Testis (tissue), 2 donors: ENCODE data around the gene ALDH2.
"Not testable (repeated sequence)": the region's sequence is repeated elsewhere in the genome, so short reads cannot be mapped to it uniquely, and the experiment has no call there.

Source experiments
- CTCF ChIP-seq, 3 experiments: fragments of 450-650 bp in 2 of 3; fragments of 200-600 bp in 1 of 3; sonication (generic) in 1 of 3; IDR thresholded peaks; one replicate each; pipeline ENCODE4 v1.5.1; 2016 to 2019; ENCODE audit warnings: antibody characterized with exemption in 3 of 3, mild to moderate bottlenecking in 2 of 3, moderate library complexity in 1 of 3
- POLR2A ChIP-seq: fragments of 450-650 bp; IDR thresholded peaks from one replicate; pipeline ENCODE4 v1.6.1; 2017; ENCODE audit warnings: antibody characterized with exemption, mild to moderate bottlenecking, moderate library complexity

DNA sequence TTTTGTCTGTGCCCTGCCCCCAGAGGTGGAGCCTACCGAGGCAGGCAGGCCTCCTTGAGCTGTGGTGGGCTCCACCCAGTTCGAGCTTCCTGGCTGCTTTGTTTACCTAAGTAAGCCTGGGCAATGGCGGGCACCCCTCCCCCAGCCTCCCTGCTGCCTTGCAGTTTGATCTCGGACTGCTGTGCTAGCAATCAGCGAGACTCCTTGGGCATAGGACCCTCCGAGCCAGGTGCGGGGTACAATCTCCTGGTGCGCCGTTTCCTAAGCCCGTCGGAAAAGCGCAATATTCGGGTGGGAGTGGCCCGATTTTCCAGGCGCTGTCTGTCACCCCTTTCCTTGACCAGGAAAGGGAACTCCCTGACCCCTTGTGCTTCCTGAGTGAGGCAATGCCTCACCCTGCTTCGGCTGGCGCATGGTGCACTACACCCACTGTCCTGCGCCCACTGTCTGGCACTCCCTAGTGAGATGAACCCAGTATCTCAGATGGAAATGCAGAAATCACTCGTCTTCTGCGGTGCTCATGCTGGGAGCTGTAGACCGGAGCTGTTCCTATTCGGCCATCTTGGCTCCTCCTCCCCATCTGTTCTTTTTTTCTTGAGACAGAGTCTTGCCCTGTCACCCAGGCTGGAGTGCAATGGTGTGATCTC is 68.1 kb downstream of the ALDH2 start:
- not testable (repeated sequence) for TF ChIP-seq POLR2A; CTCF (IDR thresholded peaks at IDR 0.05)
